CD4-positive, alpha-beta T cell treated with Interferon alpha-2 for 1 hour (primary cell): ENCODE data around the gene SLC43A2.

ENCODE experiments used
- DNase-seq, 2 donors: peaks; one replicate each; pipeline ENCODE4 v3.0.0-alpha.2; 2020 to 2022

Gene SLC43A2

GRCh38 chr17:1621273-1621954 is 7.2 kb downstream of the SLC43A2 start:
- no peak for DNase-seq

GRCh38 chr17:1620486-1620885 is 8.1 kb downstream of the SLC43A2 start:
- no peak for DNase-seq

GRCh38 chr17:1617620-1618174 is 10.9 kb downstream of the SLC43A2 start:
- no peak for DNase-seq

GRCh38 chr17:1616101-1616500 is 12.5 kb downstream of the SLC43A2 start:
- no peak for DNase-seq

GRCh38 chr17:1612400-1612799 is 16.2 kb downstream of the SLC43A2 start:
- DNase-seq = no peak

- no peak for DNase-seq
These were observed 16.9 kb downstream of the SLC43A2 start for GRCh38 chr17:1611715-1612114.

- DNase-seq = no peak
These were observed 20.0 kb downstream of the SLC43A2 start for GRCh38 chr17:1608676-1609075.

- DNase-seq = no peak
These were observed 20.7 kb downstream of the SLC43A2 start for GRCh38 chr17:1607971-1608320.

- DNase-seq = no peak
These were observed 22.2 kb downstream of the SLC43A2 start for GRCh38 chr17:1606352-1606985.

- DNase-seq = no peak
These were observed 22.8 kb downstream of the SLC43A2 start for GRCh38 chr17:1605681-1606351.

- DNase-seq = no peak
These were observed 23.7 kb downstream of the SLC43A2 start for GRCh38 chr17:1604831-1605528.

- DNase-seq = no peak
These were observed 27.1 kb downstream of the SLC43A2 start for GRCh38 chr17:1601571-1601970.

GRCh38 chr17:1598399-1599095 is 30.1 kb downstream of the SLC43A2 start:
- DNase-seq = no peak

- DNase-seq = no peak
These were observed 30.7 kb downstream of the SLC43A2 start for GRCh38 chr17:1597861-1598342.

- DNase-seq = no peak
These were observed 35.1 kb downstream of the SLC43A2 start for GRCh38 chr17:1593630-1593931.

GRCh38 chr17:1592751-1593629 is 35.6 kb downstream of the SLC43A2 start:
- DNase-seq = peak in 1 of 2 donors; percentile 70

GRCh38 chr17:1591474-1592090 is 37.1 kb downstream of the SLC43A2 start:
- DNase-seq = no peak

- no peak for DNase-seq
These were observed 37.7 kb downstream of the SLC43A2 start for GRCh38 chr17:1590747-1591473.

GRCh38 chr17:1590029-1590746 is 38.4 kb downstream of the SLC43A2 start:
- DNase-seq = peak in 1 of 2 donors; percentile 55
